Activated CD8-positive, alpha-beta memory T cell treated with anti-CD3 and anti-CD28 coated beads, Interleukin-2, amount 50 U/mL, for 24 hours (primary cell): Measurements from ENCODE around the gene SMIM45.
A peak's percentile ranks its signal among the peaks of the same experiment; 100 is the strongest.

Experiments used
- DNase-seq: peaks from one replicate; pipeline ENCODE4 v3.0.0-alpha.2; 2020; ENCODE audit errors: extremely low read depth

The SMIM45 gene

GRCh38 chr22:41970601-41971000 is 18.7 kb downstream of the SMIM45 start:
- DNase-seq = no peak

GRCh38 chr22:41971431-41971830 is 19.5 kb downstream of the SMIM45 start:
- DNase-seq = no peak

GRCh38 chr22:41974691-41975290 is 22.8 kb downstream of the SMIM45 start:
- DNase-seq = no peak

- no peak for DNase-seq
These were observed 23.5 kb downstream of the SMIM45 start for GRCh38 chr22:41975299-41976069.

GRCh38 chr22:41976070-41976901 is 24.3 kb downstream of the SMIM45 start:
- no peak for DNase-seq

- DNase-seq = no peak
These were observed 25.1 kb downstream of the SMIM45 start for GRCh38 chr22:41976961-41977566.

GRCh38 chr22:41978732-41979131 is 26.8 kb downstream of the SMIM45 start:
- DNase-seq = no peak

GRCh38 chr22:41979423-41980250 is 27.7 kb downstream of the SMIM45 start:
- DNase-seq = no peak

- no peak for DNase-seq
These were observed 30.9 kb downstream of the SMIM45 start for GRCh38 chr22:41982865-41983264.

GRCh38 chr22:41983513-41984405 is 31.8 kb downstream of the SMIM45 start:
- DNase-seq = no peak

GRCh38 chr22:41987276-41987675 is 35.3 kb downstream of the SMIM45 start:
- no peak for DNase-seq

GRCh38 chr22:41989246-41989645 is 37.3 kb downstream of the SMIM45 start:
- DNase-seq = no peak

GRCh38 chr22:41991111-41991510 is 39.2 kb downstream of the SMIM45 start:
- DNase-seq = no peak

- DNase-seq = no peak
These were observed 40.5 kb downstream of the SMIM45 start for GRCh38 chr22:41992496-41992895.

- DNase-seq = no peak
These were observed 43.3 kb downstream of the SMIM45 start for GRCh38 chr22:41995211-41995610.

GRCh38 chr22:41996826-41997225 is 44.9 kb downstream of the SMIM45 start:
- DNase-seq = no peak

- peak; percentile 72 for DNase-seq
These were observed 46.7 kb downstream of the SMIM45 start, which contains the start of gene WBP2NL for GRCh38 chr22:41998361-41999261. TSS of gene WBP2NL (plus strand) at chr22:41998788. CDS start at chr22:41998819, 31 bp downstream.

- no peak for DNase-seq
These were observed 48.5 kb downstream of the SMIM45 start for GRCh38 chr22:42000466-42000865.

- no peak for DNase-seq
These were observed 49.2 kb downstream of the SMIM45 start for GRCh38 chr22:42001121-42001520.
